Naive B cell (primary cell): Measurements from ENCODE around the gene MRPL28. TPM values are rescaled to one million over a fixed set of nuclear protein-coding genes. Genes with fewer than 3 reads are reported as not detected.

Experiments used
- ATAC-seq, 2 donors: fragments of 150-1000 bp; cut with Tn5 transposase; 2 replicates each; pipeline ENCODE4 v1.10.0; 2021; ENCODE audit warnings: low read depth in 2 of 2, mild to moderate bottlenecking in 2 of 2, moderate library complexity in 2 of 2
- DNase-seq: peaks from one replicate; pipeline ENCODE4 v3.0.0; 2022
- H3K27ac Mint-ChIP-seq, 6 donors: one replicate each; pipeline ENCODE4 v1.8.0; 2020 to 2022; ENCODE audit warnings: mild to moderate bottlenecking in 6 of 6, mixed read lengths in 6 of 6, moderate library complexity in 5 of 6, inconsistent platforms in 2 of 6
- H3K27me3 Mint-ChIP-seq, 3 donors: one replicate each; pipeline ENCODE4 v1.8.0; 2021 to 2022; ENCODE audit warnings: mixed read lengths in 3 of 3, mild to moderate bottlenecking in 1 of 3
- H3K36me3 Mint-ChIP-seq, 2 donors: one replicate each; pipeline ENCODE4 v1.8.0; 2020 to 2022; ENCODE audit warnings: mixed read lengths in 2 of 2, inconsistent platforms in 1 of 2, mild to moderate bottlenecking in 1 of 2
- H3K4me1 Mint-ChIP-seq, 3 donors: one replicate each; pipeline ENCODE4 v1.8.0; 2020 to 2022; ENCODE audit warnings: mixed read lengths in 3 of 3, inconsistent platforms in 1 of 3, mild to moderate bottlenecking in 1 of 3, moderate library complexity in 1 of 3
- H3K4me3 Mint-ChIP-seq, 8 donors: one replicate each; pipeline ENCODE4 v1.8.0; 2020 to 2022; ENCODE audit warnings: mild to moderate bottlenecking in 8 of 8, mixed read lengths in 8 of 8, moderate library complexity in 8 of 8, inconsistent platforms in 2 of 8
- H3K9me3 Mint-ChIP-seq, 7 donors: one replicate each; pipeline ENCODE4 v1.8.0; 2020 to 2022; ENCODE audit warnings: mixed read lengths in 7 of 7, mild to moderate bottlenecking in 5 of 7, inconsistent platforms in 2 of 7, moderate library complexity in 1 of 7
- polyA plus RNA-seq, 6 donors: library from polyadenylated mRNA; unstranded; fragments of 300-500 nt; fragmentation: Illumina TruSeq; gene quantifications; one replicate each; pipeline ENCODE4 v1.2.3, GENCODE V29; 2021; ENCODE audit warnings: low read depth in 6 of 6

Gene MRPL28
- polyA plus RNA-seq, 6 donors from 2014 or later = 60.1 to 76.8 (median 65.7) TPM

- H3K36me3 Mint-ChIP-seq = peaks cover 0 to 7% of the 10 kb centered on the region in 2 donors
- DNase-seq (no peak), ATAC-seq (no peak)
- no peaks in the 10 kb centered on the region for H3K9me3 Mint-ChIP-seq
- no peak overlapping the region for H3K27ac Mint-ChIP-seq
- H3K4me3 Mint-ChIP-seq = no peak overlapping the region
- no peaks in the 10 kb centered on the region for H3K27me3 Mint-ChIP-seq
- H3K4me1 Mint-ChIP-seq = peaks cover 10 to 14% (median 12%) of the 10 kb centered on the region in 3 donors
Observed at GRCh38 chr16:374616-374926, 4.2 kb upstream of the MRPL28 start.

DNA sequence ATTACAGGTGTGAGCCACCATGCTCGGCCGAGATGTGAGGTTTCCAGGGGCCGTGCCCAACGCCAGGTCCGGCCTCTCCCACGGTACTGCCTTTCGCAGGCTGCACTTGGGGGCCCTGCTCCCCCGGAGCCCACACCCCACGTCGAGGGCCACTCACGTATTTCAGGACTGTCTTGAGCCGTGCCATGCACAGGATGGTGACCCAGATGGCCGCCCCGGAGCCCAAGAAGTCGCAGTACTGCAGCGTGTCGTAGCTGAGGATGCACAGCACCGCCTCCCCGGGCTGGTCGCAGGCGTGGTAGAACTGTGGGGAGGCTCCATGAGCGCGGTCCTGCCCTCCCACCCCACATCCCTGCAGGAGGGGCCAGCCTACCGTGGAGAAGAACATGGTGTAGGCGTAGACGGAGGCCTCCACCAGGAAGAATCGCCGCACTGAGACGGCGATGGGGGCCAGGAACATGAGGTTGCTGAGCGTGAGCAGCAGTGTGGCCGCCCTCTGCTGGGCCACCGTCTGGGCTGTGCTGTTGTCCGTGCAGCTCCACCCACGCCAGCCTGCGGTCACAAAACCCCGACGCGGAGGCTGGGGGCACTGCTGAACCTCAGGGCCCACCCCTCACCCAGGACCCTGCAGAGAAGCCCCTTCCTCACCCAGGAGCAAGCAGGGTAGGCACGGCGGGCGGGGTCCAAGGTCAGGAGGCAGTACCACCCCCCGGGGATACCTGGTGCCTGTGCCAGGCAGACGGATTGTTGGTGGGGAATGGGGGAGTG lies 3.7 kb upstream of the MRPL28 start:
- H3K36me3 Mint-ChIP-seq = peaks cover 0 to 7% of the 10 kb centered on the region in 2 donors
- H3K27me3 Mint-ChIP-seq = no peaks in the 10 kb centered on the region
- H3K27ac Mint-ChIP-seq = no peak overlapping the region

DNA sequence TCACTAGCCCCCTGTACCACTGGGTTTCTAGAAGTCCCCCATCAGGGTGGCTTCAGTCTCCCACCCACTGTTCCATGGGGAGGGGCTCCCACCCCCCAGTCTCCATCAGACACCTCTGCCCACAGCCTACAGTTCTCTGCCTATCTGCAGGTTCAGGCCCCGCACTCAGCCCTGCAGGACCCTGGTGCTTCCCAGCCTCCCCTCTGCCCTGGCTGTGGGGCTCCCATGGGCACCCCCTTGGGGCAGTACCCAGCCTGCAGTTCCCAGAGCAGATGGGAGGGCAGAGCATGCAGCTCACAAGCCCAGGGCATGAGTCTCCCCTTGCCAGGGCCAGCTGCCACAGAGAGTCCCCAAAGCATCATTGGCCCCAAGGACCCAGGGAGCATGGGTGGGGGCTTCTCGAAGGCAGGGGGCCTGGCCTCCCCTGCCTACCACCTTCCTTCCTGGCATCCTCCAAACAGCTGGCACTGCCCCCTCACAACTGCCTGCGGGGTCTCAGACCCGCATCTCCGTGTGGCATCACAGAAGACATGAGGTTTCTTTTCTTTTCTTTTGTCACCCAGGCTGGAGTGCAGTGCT lies 2.8 kb upstream of the MRPL28 start:
- DNase-seq = no peak
- Mint-ChIP-seq H3K9me3 (no peaks in the 10 kb centered on the region), H3K27ac (peak overlapping the region in 1 of 6 donors; percentile 47), H3K27me3 (no peaks in the 10 kb centered on the region), H3K4me1 (peaks cover 13 to 15% (median 14%) of the 10 kb centered on the region in 3 donors), H3K36me3 (peaks cover 0 to 7% of the 10 kb centered on the region in 2 donors), H3K4me3 (peak overlapping the region in 4 of 8 donors; percentile 21 to 43 (median 30))
- no peak for ATAC-seq

More for the DNA sequence above, 3.7 kb upstream of the MRPL28 start:
- H3K4me1 Mint-ChIP-seq = peaks cover 13 to 15% (median 14%) of the 10 kb centered on the region in 3 donors
- H3K4me3 Mint-ChIP-seq = peak overlapping the region in 1 of 8 donors; percentile 21
- no peak for DNase-seq
- H3K9me3 Mint-ChIP-seq = no peaks in the 10 kb centered on the region
- no peak for ATAC-seq

DNA sequence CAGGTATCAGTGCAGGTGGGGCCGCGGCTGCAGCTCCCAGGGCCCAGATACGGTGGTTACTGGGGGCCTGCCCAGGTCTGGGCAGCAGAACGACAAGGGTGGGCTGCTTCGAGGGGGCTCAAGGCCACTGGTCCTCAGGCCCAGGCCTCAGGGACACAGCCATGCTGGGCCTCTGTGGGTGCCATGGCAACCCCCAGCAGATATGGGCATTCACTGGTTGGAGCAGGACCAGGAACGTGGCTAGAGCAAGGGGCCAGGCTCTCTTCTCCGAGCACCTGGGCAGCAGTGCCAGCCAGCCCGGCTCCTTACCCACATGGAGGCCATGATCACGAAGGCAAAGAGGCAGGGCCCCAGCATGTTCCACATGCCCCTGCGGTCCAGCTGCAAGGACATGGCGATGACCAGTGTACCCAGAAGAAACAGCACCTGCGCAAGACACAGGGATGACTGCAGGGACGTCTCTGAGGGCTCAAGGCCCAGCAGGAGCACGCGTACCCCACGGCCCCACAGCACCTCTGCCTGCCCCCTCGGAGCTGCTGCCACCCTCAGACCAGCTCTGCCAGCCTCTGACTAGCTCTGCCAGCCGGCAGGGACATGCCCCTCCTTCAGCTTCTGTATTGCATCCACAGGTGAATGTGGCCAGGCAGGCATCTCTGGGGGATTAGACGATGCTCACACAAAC lies 2.1 kb upstream of the MRPL28 start:
- Mint-ChIP-seq H3K27ac (no peak overlapping the region), H3K4me3 (peak overlapping the region in 3 of 8 donors; percentile 37 to 71 (median 58)), H3K27me3 (no peaks in the 10 kb centered on the region), H3K9me3 (no peaks in the 10 kb centered on the region), H3K36me3 (peaks cover 0 to 7% of the 10 kb centered on the region in 2 donors), H3K4me1 (peaks cover 13 to 15% (median 14%) of the 10 kb centered on the region in 3 donors)
- no peak for ATAC-seq
- no peak for DNase-seq

- peak overlapping the region in 6 of 8 donors; percentile 34 to 71 (median 54) for H3K4me3 Mint-ChIP-seq
- ATAC-seq (no peak), DNase-seq (no peak)
- H3K27me3 Mint-ChIP-seq = no peaks in the 10 kb centered on the region
- peaks cover 13 to 17% (median 14%) of the 10 kb centered on the region in 3 donors for H3K4me1 Mint-ChIP-seq
- peak overlapping the region in 1 of 6 donors; percentile 85 for H3K27ac Mint-ChIP-seq
- H3K36me3 Mint-ChIP-seq = peaks cover 0 to 7% of the 10 kb centered on the region in 2 donors
- H3K9me3 Mint-ChIP-seq = no peaks in the 10 kb centered on the region
Observed at GRCh38 chr16:371515-372301, 1.4 kb upstream of the MRPL28 start.

GRCh38 chr16:370979-371514 lies 709 bp upstream of the MRPL28 start:
- DNase-seq (no peak), ATAC-seq (no peak)
- Mint-ChIP-seq H3K27ac (peak overlapping the region in 5 of 6 donors; percentile 67 to 95 (median 94)), H3K27me3 (no peaks in the 10 kb centered on the region), H3K9me3 (no peaks in the 10 kb centered on the region), H3K4me3 (peak overlapping the region; percentile 82 to 98 (median 90)), H3K4me1 (peaks cover 13 to 17% (median 14%) of the 10 kb centered on the region in 3 donors), H3K36me3 (peaks cover 0 to 7% of the 10 kb centered on the region in 2 donors)

DNA sequence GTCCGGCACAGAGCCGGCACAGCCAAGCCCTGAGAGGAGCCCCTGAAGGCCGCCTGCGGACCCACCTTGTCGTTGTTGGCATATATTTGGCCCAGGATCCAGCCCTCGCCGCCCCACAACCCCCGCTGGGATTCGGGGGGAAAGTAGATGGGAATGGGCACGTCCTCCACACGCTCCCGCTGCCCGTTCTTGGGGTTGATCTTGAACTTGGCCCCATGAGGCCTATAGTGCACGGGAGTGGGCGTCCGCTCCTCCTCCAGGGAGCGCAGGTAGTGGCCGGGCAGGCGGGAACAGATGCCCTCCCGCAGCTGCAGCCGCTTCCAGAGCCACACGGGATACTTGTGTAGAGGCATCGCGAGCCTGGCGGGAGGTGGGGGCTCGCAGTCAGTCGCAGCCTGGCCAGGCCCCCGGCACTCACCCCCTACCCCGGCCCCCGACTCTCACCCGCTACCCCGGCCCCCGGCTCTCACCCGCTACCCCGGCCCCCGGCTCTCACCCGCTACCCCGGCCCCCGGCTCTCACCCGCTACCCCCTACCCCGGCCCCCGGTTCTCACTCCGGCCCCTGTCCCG lies 387 bp downstream of the MRPL28 start:
- DNase-seq = no peak
- ATAC-seq = no peak
- Mint-ChIP-seq H3K9me3 (no peaks in the 10 kb centered on the region), H3K4me3 (peak overlapping the region; percentile 22 to 94 (median 82)), H3K27me3 (no peaks in the 10 kb centered on the region), H3K27ac (peak overlapping the region in 2 of 6 donors; percentile 60 to 95), H3K4me1 (peaks cover 13 to 17% (median 14%) of the 10 kb centered on the region in 3 donors), H3K36me3 (peaks cover 0 to 7% of the 10 kb centered on the region in 2 donors)

GRCh38 chr16:369275-369865 lies 968 bp downstream of the MRPL28 start:
- no peaks in the 10 kb centered on the region for H3K27me3 Mint-ChIP-seq
- ATAC-seq (no peak), DNase-seq (no peak)
- peaks cover 13 to 17% (median 14%) of the 10 kb centered on the region in 3 donors for H3K4me1 Mint-ChIP-seq
- H3K27ac Mint-ChIP-seq = peak overlapping the region in 1 of 6 donors; percentile 57
- peak overlapping the region; percentile 47 to 94 (median 74) for H3K4me3 Mint-ChIP-seq
- H3K9me3 Mint-ChIP-seq = no peaks in the 10 kb centered on the region
- peaks cover 0 to 7% of the 10 kb centered on the region in 2 donors for H3K36me3 Mint-ChIP-seq

GRCh38 chr16:368388-369158 lies 1.8 kb downstream of the MRPL28 start:
- Mint-ChIP-seq H3K27me3 (peaks cover 0 to 4% (median 2%) of the 10 kb centered on the region in 3 donors), H3K4me3 (peak overlapping the region in 2 of 8 donors; percentile 77 to 81), H3K27ac (no peak overlapping the region), H3K36me3 (peaks cover 0 to 7% of the 10 kb centered on the region in 2 donors), H3K4me1 (peaks cover 13 to 17% (median 14%) of the 10 kb centered on the region in 3 donors), H3K9me3 (no peaks in the 10 kb centered on the region)
- no peak for DNase-seq
- ATAC-seq = no peak

GRCh38 chr16:367333-367903 lies 2.9 kb downstream of the MRPL28 start:
- Mint-ChIP-seq H3K4me3 (peak overlapping the region in 3 of 8 donors; percentile 21 to 55 (median 35)), H3K27ac (peak overlapping the region in 1 of 6 donors; percentile 96), H3K27me3 (peaks cover 0 to 8% (median 6%) of the 10 kb centered on the region in 3 donors), H3K4me1 (peaks cover 13 to 17% (median 14%) of the 10 kb centered on the region in 3 donors), H3K9me3 (no peaks in the 10 kb centered on the region), H3K36me3 (peaks cover 0 to 7% of the 10 kb centered on the region in 2 donors)
- ATAC-seq = no peak
- no peak for DNase-seq

DNA sequence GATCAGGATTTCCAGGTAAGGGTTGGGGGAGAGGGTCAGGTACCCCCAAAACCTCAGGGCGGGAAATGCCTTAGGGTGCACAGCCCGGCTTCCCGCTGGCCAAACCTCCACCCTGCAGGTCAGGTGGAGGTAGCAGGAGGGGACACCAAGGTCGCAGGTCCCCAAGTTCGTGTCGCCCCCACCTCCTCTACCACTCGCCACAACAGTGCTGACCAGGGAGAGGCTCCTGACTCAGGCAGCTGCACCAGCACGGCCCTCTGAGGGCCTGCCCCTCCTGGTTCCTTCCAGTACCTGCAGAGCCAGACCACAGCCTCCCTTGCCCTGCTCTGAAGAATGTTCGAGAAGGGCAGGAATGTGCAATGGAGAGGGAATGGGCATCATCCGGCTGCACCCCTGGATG lies 3.9 kb downstream of the MRPL28 start:
- Mint-ChIP-seq H3K4me1 (peaks cover 13 to 20% (median 18%) of the 10 kb centered on the region in 3 donors), H3K27me3 (peaks cover 5 to 14% (median 6%) of the 10 kb centered on the region in 3 donors), H3K27ac (no peak overlapping the region), H3K36me3 (peaks cover 0 to 7% of the 10 kb centered on the region in 2 donors), H3K4me3 (peak overlapping the region in 1 of 8 donors; percentile 21), H3K9me3 (no peaks in the 10 kb centered on the region)
- ATAC-seq (no peak), DNase-seq (no peak)
